HG03064 (cell line): ENCODE measurements around the gene VSTM2L.

Experiments used
- ATAC-seq: cut with Tn5 transposase; IDR thresholded peaks from one replicate; pipeline ENCODE4 v1.9.1; 2021; ENCODE audit warnings: low read depth; ENCODE audit not compliant: unreplicated experiment

Gene VSTM2L

GRCh38 chr20:37934634-37935375 lies 31.9 kb downstream of the VSTM2L start:
- ATAC-seq: no peak

- no peak for ATAC-seq
Measured at GRCh38 chr20:37935435-37935834, 32.5 kb downstream of the VSTM2L start.

DNA sequence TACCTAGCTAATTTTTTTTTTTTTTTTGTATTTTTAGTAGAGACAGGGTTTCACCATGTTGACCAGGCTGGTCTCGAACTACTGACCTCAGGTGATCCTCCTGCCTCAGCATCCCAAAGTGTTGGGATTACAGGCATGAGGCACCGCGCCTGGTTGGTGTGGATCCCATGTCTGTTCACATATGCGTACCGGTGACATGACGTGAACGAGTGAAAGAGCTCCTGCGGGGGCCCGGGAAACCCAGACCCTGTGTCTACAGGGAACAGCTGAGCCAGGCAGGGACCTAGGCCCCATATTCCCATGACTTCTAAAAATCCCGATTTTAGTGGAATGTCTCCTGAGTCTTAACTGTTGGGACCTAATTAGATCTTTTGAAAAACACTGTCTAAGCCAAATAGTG lies 33.1 kb downstream of the VSTM2L start:
- no peak for ATAC-seq

DNA sequence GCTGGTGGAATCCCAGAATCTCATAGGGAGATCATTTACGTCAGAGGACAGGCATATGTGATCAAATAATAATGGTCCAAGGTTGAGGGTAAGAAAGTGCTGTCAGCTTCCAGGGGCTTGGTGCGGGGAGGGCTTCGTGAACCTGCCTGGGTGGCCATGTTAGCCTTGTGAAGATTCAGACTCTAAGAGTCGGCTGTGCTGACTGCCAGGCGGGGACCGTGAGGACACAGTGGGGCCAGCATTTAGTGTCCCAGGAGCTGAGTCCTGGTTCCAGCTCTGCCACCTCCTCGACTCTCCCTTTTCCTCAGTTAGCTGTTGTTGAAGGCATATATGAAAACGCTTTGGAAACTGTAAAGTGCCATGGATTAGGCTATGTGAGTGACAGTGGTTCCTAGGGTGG lies 33.5 kb downstream of the VSTM2L start:
- ATAC-seq: no peak

DNA sequence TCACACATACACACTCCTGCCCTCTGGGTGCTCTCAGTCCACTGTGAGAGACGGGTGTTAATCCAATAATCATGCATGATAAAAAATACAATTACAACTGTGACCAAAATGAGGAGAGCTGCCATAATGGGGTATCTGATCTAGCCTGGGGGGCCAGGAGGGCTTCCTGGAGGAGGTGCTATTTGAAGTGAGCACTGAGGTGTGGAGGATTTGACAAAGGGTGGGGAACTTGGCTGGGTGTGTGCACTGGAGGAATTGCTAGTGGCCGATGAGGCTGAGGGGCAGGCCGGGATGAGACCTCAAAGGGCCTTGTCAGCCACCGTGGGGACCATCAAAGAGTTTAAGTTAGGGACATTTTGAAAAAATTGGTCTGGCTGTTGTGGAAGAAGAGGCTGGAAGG lies 34.8 kb downstream of the VSTM2L start:
- no peak for ATAC-seq

DNA sequence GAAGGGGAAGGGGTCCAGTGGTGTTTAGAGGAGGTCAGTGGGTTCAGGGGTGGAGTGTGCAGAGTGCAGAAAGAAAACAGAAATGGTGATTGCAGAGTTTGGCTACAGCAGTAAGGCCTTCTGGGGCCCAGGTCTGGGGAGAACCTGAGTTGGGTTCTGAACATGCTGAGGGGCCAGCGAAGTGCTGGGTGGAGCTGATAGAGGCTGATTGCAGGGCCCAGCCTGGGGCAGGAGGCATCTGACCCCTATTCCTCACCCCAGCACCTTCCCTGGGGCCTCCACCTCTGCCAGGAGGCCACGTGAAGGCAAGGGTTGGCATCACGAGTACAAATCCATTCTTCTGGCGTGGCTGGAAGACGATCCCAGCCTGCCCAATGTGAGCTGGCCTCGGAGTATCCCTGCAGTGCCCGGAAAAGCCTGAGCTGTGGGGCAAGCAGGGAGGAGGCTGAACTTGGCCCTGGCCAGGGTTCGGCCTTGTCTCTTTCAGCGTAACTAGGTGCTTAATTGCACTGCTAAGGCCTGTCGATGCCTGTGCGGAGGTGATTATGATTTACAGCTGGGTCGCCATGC lies 35.3 kb downstream of the VSTM2L start:
- ATAC-seq: no peak

DNA sequence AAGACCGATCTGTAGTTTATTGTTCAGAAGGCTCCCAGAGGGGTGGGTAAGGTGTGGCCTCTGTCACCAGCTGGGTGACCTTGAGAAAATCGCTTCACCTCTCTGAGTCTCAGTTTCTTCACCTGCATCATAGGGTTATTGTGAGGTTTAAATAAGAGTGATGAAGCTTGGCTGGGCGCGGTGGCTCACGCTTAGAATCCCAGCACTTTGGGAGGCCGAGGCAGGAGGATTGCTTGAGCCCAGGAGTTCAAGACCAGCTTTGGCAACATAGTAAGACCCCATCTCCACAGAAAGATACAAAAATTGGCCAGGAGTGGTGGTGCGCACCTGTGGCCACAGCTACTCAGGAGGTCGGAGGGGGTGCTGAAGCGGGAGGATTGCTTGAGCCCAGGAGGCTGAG lies 36.0 kb downstream of the VSTM2L start:
- ATAC-seq: no peak

- ATAC-seq: no peak
Measured at GRCh38 chr20:37939701-37940560, 37.0 kb downstream of the VSTM2L start.

DNA sequence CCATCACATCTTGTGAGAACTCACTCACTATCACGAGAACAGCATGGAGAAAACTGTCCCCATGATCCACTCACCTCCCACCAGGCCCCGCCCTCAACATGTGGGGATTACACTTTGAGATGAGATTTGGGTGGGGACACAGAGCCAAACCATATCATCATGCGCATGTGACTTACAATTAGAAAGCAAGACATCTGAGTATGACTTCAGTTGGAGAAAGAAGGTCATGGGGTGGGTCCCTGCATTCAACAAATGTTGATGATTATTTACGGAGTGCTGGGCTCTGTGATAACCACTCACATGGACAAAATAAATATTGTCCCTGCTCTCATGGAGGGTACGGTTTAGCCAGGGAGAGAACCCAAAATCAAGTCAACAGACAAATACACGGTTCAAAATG lies 37.9 kb downstream of the VSTM2L start:
- no peak for ATAC-seq

DNA sequence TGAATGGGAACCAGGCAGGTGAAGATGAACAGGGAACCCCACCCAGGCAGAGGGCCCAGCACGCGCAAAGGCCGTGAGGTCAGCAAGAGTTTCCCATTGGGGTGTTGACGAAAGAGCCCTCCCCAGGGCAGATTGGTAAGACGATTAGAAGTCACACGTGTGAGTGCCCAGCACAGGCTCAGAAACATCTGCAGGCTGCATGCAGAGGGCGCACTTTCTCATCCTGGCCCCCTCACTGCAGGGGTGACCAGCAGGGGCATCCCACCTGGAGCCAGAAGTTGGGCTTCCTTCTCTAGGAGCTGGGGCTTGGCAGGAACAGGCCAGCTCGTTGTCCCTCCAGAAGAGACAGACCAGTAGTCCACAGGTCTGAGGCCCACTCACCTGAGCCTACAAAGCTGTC lies 38.4 kb downstream of the VSTM2L start:
- no peak for ATAC-seq

DNA sequence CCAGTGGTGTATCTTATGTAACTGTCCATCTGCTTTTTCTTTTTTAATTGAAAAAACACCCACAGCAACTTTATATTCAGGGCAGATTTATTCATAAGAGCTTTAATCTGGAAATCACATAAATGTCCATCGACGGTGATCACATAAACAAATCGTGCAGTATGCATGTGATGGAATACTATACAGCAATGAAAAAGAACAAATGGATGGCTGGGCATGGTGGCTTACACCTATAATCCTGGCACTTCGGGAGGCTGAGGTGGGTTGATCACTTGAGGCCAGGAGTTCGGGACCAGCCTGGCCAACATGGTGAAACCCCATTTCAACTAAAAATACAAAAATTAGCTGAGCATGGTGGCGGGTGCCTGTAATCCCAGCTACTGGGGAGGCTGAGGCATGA lies 39.1 kb downstream of the VSTM2L start:
- no peak for ATAC-seq

DNA sequence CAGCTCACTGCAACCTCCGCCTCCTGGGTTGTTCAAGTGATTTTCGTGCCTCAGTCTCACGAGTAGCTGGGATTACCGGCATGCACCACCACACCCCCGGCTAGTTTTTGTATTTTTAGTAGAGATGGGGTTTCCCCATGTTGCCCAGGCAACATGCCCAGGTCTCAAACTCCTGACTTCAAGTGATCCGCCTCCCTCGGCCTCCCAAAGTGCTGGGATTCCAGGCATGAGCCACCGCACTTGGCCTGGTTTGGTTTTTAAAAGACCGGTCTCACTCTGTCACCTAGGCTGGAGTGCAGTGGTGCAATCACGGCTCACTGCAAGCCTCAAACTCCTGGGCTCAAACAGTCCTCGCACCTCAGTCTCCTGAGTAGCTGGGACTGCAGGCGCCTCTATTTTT lies 40.1 kb downstream of the VSTM2L start:
- ATAC-seq: no peak

- ATAC-seq: no peak
Measured at GRCh38 chr20:37943501-37944455, 40.9 kb downstream of the VSTM2L start.

DNA sequence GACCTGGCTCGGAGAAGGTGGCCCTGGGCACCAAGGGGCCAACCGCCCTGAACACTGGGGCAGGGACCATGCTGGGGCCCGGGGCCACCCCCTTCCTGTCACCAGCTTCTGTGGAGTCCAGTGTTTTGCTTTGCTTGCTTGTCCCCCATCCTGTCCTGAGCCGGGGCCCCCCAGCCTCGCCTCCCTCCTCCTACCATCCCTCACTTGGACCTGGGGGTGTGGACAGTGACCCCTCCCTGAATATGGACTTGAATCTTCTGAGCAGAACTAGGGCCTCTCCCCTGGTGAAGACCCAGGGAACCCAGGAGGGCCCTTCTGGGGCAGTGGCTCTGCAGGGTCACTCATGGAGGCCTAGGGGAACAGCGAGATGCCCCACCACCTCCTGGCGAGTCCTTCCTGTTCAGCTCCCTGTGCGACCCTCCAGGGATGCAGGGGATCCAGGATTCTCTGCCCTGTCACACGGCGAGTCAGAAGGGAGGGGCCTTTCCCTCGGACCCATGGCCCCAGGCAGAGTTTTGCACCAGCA lies 41.6 kb downstream of the VSTM2L start:
- no peak for ATAC-seq

- ATAC-seq: no peak
Measured at GRCh38 chr20:37945091-37945547, 42.2 kb downstream of the VSTM2L start.

DNA sequence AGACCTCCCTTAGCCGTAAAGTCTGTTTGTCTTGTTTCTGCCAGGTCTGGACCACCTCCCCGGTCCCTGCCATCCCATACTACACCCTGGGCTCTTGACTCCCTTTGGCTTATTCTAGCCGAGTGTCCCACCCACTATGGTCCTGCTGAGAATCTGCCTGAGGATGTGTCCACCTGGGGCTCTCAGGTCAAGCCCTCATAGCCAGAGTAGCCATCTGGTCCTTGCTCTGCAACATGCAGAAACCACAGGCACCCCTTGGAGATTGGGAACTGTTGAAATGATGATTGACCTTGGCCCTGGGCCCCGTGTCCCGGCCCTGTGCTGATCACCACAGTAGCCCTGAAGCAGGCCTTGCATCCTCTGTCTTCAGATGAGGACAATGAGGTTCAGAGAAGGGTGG lies 44.0 kb downstream of the VSTM2L start:
- ATAC-seq: no peak

- no peak for ATAC-seq
Measured at GRCh38 chr20:37947943-37948342, 45.0 kb downstream of the VSTM2L start.

- no peak for ATAC-seq
Measured at GRCh38 chr20:37948956-37949355, 46.0 kb downstream of the VSTM2L start.

- ATAC-seq: no peak
Measured at GRCh38 chr20:37954190-37954589, 51.3 kb downstream of the VSTM2L start.

DNA sequence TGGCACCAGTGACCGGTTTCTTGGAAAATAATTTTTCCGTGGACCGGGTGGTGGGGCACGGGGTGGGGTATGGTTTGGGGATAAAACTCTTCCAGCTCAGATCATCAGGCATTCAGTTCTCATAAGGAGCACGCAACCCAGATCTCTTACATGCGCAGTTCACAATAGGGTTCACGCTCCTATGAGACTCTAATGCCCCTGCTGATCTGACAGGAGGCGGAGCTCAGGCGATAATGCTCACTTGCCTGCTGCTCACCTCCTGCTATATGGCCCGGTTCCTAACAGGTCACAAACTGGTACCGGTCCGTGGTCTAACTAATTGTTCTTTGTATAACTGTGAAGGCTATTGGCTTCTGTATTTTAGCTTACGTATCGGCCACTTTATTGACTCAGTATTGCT lies 51.7 kb downstream of the VSTM2L start:
- no peak for ATAC-seq
